Kidney (tissue), 14 donors: ENCODE results near the gene CNTN5. TPM values are rescaled to one million over a fixed set of nuclear protein-coding genes. Genes with fewer than 3 reads are reported as not detected.
A peak's percentile ranks its signal among the peaks of the same experiment; 100 is the strongest.

Source experiments
- DNase-seq, 5 donors: peaks; one replicate each; pipeline ENCODE4 v3.0.0-alpha.2; 2013 to 2020
- FAIRE-seq: peaks from 2 replicates; lab custom pipeline; 2012; peaks lifted over from hg19 to GRCh38; lab: Jason Lieb, UNC
- H3K27ac ChIP-seq, 2 donors: one replicate each; pipeline ENCODE4 v1.7.0; 2013; ENCODE audit warnings: low read depth in 2 of 2, low read length in 2 of 2, inconsistent platforms in 1 of 2
- H3K27me3 ChIP-seq: one replicate; pipeline ENCODE4 v1.7.1; 2013; ENCODE audit warnings: low read length, inconsistent platforms; ENCODE audit not compliant: control insufficient read depth, insufficient read depth
- H3K36me3 ChIP-seq, 3 donors: one replicate each; pipeline versions ENCODE4 v1.7.0 to v1.7.1; 2013; ENCODE audit warnings: low read length in 3 of 3, control low read depth in 1 of 3, inconsistent platforms in 1 of 3; ENCODE audit not compliant: insufficient read depth in 3 of 3, control insufficient read depth in 2 of 3
- H3K4me1 ChIP-seq, 3 donors: one replicate each; pipeline versions ENCODE4 v1.7.0 to v1.7.1; 2013; ENCODE audit warnings: low read length in 3 of 3, inconsistent platforms in 1 of 3, low read depth in 1 of 3; ENCODE audit not compliant: control insufficient read depth in 2 of 3, insufficient read depth in 2 of 3
- H3K4me3 ChIP-seq, 3 donors: one replicate each; pipeline versions ENCODE4 v1.7.0 to v1.8.1; 2013; ENCODE audit warnings: low read length in 3 of 3, control low read depth in 1 of 3, inconsistent platforms in 1 of 3
- H3K9ac ChIP-seq, 3 donors: one replicate each; pipeline versions ENCODE4 v1.7.0 to v1.7.1; 2013; ENCODE audit warnings: low read length in 3 of 3, control low read depth in 1 of 3, inconsistent platforms in 1 of 3
- H3K9me3 ChIP-seq, 3 donors: one replicate each; pipeline versions ENCODE4 v1.7.0 to v1.7.1; 2013; ENCODE audit warnings: low read length in 3 of 3, control low read depth in 1 of 3, inconsistent platforms in 1 of 3; ENCODE audit not compliant: control insufficient read depth in 2 of 3, insufficient read depth in 1 of 3
- CTCF ChIP-seq: IDR thresholded peaks from 3 replicates; pipeline ENCODE4 v1.5.1; 2012; ENCODE audit warnings: mild to moderate bottlenecking, moderate library complexity, borderline replicate concordance; ENCODE audit not compliant: insufficient read depth; ENCODE audit errors: extremely low read depth
- intact Hi-C: fragments of 100-400 bp; cut with DNase I; formaldehyde crosslinking; loops from one replicate; pipeline ENCODE4 v1.11.1; 2022
- polyA plus RNA-seq: library from polyadenylated mRNA; stranded (reverse); fragments of 350-450 nt; fragmentation: Illumina TruSeq; extraction: RNeasy Lipid Tissue Mini Kit (QIAGEN cat#74804); gene quantifications from one replicate; pipeline ENCODE4 v1.2.3, GENCODE V29; 2014; ENCODE audit warnings: low read depth, low replicate concordance; ENCODE audit not compliant: insufficient read depth
- total RNA-seq: library from RNA; stranded (reverse); fragmentation: NEBNext Ultra II Directional; extraction: Animal tissue kit (Norgen Biotek cat#: 25700); gene quantifications from one replicate; pipeline ENCODE4 v1.2.1, GENCODE V29; 2021
- donor health status: control.
- donor health status: control.
- donor health status: control.
- donor health status: control.
- donor health status: control.
- donor health status: DM: yes; HTN: yes; CAD: no.
- donor health status: Normal renal cell carcinoma (clear cell type).

CNTN5 gene
- total and polyA plus RNA-seq, 2 donors from 2014 or later, result 0.11 to 0.66 TPM

GRCh38 chr11:99371257-99371656 lies 350.5 kb downstream of the CNTN5 start:
- no peaks in the 10 kb centered on the region for H3K27me3 ChIP-seq
- no peak for DNase-seq
- intact Hi-C loops, result no loop called here
- no peak overlapping the region for H3K27ac ChIP-seq
- no peak for TF ChIP-seq CTCF
- no peak overlapping the region for H3K9ac ChIP-seq
- H3K9me3 ChIP-seq, result no peaks in the 10 kb centered on the region
- no peaks in the 10 kb centered on the region for H3K4me1 ChIP-seq
- no peaks in the 10 kb centered on the region for H3K36me3 ChIP-seq
- H3K4me3 ChIP-seq, result no peak overlapping the region
- no peak for FAIRE-seq

- H3K4me1 ChIP-seq, result no peaks in the 10 kb centered on the region
- no peaks in the 10 kb centered on the region for H3K9me3 ChIP-seq
- intact Hi-C loops, result no loop called here
- no peak overlapping the region for H3K27ac ChIP-seq
- H3K4me3 ChIP-seq, result no peak overlapping the region
- no peaks in the 10 kb centered on the region for H3K36me3 ChIP-seq
- no peaks in the 10 kb centered on the region for H3K27me3 ChIP-seq
- no peak for TF ChIP-seq CTCF
- H3K9ac ChIP-seq, result no peak overlapping the region
- DNase-seq (no peak), FAIRE-seq (no peak)
Measured at GRCh38 chr11:99376463-99376862, 355.7 kb downstream of the CNTN5 start.

- Histone ChIP-seq H3K4me3 (no peak overlapping the region), H3K9me3 (no peaks in the 10 kb centered on the region), H3K4me1 (no peaks in the 10 kb centered on the region), H3K36me3 (no peaks in the 10 kb centered on the region), H3K27me3 (no peaks in the 10 kb centered on the region), H3K27ac (no peak overlapping the region), H3K9ac (no peak overlapping the region)
- peak in 2 of 5 donors; percentile 45 to 57 for DNase-seq
- TF ChIP-seq CTCF, result no peak
- FAIRE-seq, result no peak
- intact Hi-C loops, result no loop called here
Measured at GRCh38 chr11:99383648-99384245, 363.0 kb downstream of the CNTN5 start.

- DNase-seq, result no peak
- no peaks in the 10 kb centered on the region for H3K4me1 ChIP-seq
- no peak for FAIRE-seq
- no peak overlapping the region for H3K27ac ChIP-seq
- no peaks in the 10 kb centered on the region for H3K9me3 ChIP-seq
- H3K9ac ChIP-seq, result no peak overlapping the region
- intact Hi-C loops, result no loop called here
- H3K36me3 ChIP-seq, result no peaks in the 10 kb centered on the region
- TF ChIP-seq CTCF, result no peak
- H3K4me3 ChIP-seq, result no peak overlapping the region
- no peaks in the 10 kb centered on the region for H3K27me3 ChIP-seq
Measured at GRCh38 chr11:99391245-99391644, 370.5 kb downstream of the CNTN5 start.
